HepG2 (cell line): Measurements from ENCODE around the gene TCERG1L. TPM values are rescaled to one million over a fixed set of nuclear protein-coding genes. Genes with fewer than 3 reads are reported as not detected.

ENCODE experiments used
- MEF2D ChIP-seq: sonication (generic); formaldehyde crosslinking; IDR thresholded peaks from 2 replicates; pipeline ENCODE4 v1.5.1; 2020; ENCODE audit warnings: mild to moderate bottlenecking, missing genetic modification reagents
- ZFP36L2 ChIP-seq: sonication (generic); formaldehyde crosslinking; IDR thresholded peaks from 2 replicates; pipeline ENCODE4 v1.4.0; 2020; ENCODE audit warnings: missing genetic modification reagents
- polyA plus RNA-seq, 8 experiments: library from polyadenylated mRNA; depleted of rRNA in 3 of 8; stranded (reverse) in 7 of 8; unstranded in 1 of 8; fragments of >200 nt; fragmentation: Illumina TruSeq in 4 of 8; extraction: Trizol in 4 of 8; gene quantifications; 2 replicates each; pipeline versions ENCODE4 v1.2.1 to v1.2.3, GENCODE V29; 2011 to 2016; ENCODE audit warnings: low read depth in 4 of 8, missing spikeins in 1 of 8, mixed read lengths in 1 of 8; ENCODE audit not compliant: insufficient read depth in 1 of 8
- total RNA-seq, 5 experiments: library from RNA; depleted of rRNA; stranded (reverse); fragments of >200 nt; fragmentation: Illumina TruSeq; extraction: Trizol; gene quantifications; 2 replicates each; pipeline ENCODE4 v1.2.3, GENCODE V29; 2016; ENCODE audit warnings: low read depth in 1 of 5
- TF ChIP-seq, protein P1 (sequence below), 2 experiments: fragments of 450-650 bp in 1 of 2; sonication (generic) in 1 of 2; formaldehyde crosslinking in 1 of 2; IDR thresholded peaks; 2 replicates each; pipeline versions ENCODE4 v1.6.1 to v1.8.0; 2016 to 2022; ENCODE audit warnings: antibody characterized with exemption in 1 of 2, mild to moderate bottlenecking in 1 of 2, missing genetic modification reagents in 1 of 2
- TF ChIP-seq, protein P2 (sequence below), 2 experiments: IDR thresholded peaks; 2 replicates each; pipeline ENCODE4 v1.6.1; 2011 to 2012; ENCODE audit warnings: low read length in 2 of 2, borderline replicate concordance in 1 of 2, low read depth in 1 of 2, mild to moderate bottlenecking in 1 of 2, moderate library complexity in 1 of 2

The TCERG1L gene
- total and polyA plus RNA-seq, 2 of the 13 experiments (the other 11 are each of a cell fraction or from before 2014, with no cell fraction given), result not detected

DNA sequence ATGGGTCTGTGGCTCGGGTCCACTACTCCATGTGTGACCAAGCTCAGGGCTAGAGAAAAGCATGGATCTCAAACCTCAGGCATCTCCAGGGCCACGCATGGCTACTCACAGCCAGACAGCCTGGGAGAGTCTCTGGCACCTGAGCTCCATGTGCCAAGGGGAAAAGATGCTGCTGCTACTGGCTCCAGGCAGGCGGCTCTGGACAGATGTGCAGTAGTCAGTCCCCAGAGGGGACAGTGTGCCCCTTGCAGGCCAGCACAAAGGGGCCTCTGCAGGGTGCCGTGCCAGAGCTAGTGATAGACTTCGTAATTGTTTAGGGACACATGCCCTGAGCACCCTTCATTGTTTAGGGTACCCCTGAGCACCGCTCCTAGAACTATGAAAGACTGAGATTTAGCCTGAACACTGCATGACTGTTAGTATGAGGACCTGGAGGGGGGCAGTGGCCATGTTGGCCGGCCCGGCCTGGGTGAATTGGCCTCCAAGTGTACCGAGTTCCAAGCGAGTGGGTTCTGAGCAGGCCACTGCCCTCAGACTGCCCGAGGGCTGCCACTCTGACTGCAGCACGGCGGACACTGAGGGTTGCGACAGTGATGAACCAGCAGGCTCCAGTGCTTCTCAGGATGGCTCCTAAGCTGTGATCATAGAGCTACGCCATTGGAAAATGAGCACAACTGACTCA is 80.7 kb downstream of the TCERG1L start (continued):
- TF ChIP-seq, protein P1, sequence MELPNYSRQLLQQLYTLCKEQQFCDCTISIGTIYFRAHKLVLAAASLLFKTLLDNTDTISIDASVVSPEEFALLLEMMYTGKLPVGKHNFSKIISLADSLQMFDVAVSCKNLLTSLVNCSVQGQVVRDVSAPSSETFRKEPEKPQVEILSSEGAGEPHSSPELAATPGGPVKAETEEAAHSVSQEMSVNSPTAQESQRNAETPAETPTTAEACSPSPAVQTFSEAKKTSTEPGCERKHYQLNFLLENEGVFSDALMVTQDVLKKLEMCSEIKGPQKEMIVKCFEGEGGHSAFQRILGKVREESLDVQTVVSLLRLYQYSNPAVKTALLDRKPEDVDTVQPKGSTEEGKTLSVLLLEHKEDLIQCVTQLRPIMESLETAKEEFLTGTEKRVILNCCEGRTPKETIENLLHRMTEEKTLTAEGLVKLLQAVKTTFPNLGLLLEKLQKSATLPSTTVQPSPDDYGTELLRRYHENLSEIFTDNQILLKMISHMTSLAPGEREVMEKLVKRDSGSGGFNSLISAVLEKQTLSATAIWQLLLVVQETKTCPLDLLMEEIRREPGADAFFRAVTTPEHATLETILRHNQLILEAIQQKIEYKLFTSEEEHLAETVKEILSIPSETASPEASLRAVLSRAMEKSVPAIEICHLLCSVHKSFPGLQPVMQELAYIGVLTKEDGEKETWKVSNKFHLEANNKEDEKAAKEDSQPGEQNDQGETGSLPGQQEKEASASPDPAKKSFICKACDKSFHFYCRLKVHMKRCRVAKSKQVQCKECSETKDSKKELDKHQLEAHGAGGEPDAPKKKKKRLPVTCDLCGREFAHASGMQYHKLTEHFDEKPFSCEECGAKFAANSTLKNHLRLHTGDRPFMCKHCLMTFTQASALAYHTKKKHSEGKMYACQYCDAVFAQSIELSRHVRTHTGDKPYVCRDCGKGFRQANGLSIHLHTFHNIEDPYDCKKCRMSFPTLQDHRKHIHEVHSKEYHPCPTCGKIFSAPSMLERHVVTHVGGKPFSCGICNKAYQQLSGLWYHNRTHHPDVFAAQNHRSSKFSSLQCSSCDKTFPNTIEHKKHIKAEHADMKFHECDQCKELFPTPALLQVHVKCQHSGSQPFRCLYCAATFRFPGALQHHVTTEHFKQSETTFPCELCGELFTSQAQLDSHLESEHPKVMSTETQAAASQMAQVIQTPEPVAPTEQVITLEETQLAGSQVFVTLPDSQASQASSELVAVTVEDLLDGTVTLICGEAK (IDR thresholded peaks at IDR 0.05), result no peak
- TF ChIP-seq, protein P1 (CRISPR knock-in tag; IDR thresholded peaks at IDR 0.05), result no peak
- TF ChIP-seq, protein P2, sequence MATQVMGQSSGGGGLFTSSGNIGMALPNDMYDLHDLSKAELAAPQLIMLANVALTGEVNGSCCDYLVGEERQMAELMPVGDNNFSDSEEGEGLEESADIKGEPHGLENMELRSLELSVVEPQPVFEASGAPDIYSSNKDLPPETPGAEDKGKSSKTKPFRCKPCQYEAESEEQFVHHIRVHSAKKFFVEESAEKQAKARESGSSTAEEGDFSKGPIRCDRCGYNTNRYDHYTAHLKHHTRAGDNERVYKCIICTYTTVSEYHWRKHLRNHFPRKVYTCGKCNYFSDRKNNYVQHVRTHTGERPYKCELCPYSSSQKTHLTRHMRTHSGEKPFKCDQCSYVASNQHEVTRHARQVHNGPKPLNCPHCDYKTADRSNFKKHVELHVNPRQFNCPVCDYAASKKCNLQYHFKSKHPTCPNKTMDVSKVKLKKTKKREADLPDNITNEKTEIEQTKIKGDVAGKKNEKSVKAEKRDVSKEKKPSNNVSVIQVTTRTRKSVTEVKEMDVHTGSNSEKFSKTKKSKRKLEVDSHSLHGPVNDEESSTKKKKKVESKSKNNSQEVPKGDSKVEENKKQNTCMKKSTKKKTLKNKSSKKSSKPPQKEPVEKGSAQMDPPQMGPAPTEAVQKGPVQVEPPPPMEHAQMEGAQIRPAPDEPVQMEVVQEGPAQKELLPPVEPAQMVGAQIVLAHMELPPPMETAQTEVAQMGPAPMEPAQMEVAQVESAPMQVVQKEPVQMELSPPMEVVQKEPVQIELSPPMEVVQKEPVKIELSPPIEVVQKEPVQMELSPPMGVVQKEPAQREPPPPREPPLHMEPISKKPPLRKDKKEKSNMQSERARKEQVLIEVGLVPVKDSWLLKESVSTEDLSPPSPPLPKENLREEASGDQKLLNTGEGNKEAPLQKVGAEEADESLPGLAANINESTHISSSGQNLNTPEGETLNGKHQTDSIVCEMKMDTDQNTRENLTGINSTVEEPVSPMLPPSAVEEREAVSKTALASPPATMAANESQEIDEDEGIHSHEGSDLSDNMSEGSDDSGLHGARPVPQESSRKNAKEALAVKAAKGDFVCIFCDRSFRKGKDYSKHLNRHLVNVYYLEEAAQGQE (IDR thresholded peaks at IDR 0.05; ENCODE audit: borderline replicate concordance in 1 of 2, low read depth in 1 of 2, low read length in 2 of 2), result no peak
- TF ChIP-seq MEF2D (CRISPR knock-in tag) (no peak), ZFP36L2 (CRISPR knock-in tag) (no peak)
